Effector memory CD4-positive, alpha-beta T cell (primary cell): ENCODE data around the gene ESR1.

Experiments used
- DNase-seq, 3 donors: peaks; one replicate each; pipeline ENCODE4 v3.0.0-alpha.2; 2020
- H3K27ac ChIP-seq: 2 replicates; pipeline ENCODE4 v1.7.0; 2013; ENCODE audit warnings: mild to moderate bottlenecking, low read length, moderate library complexity; ENCODE audit not compliant: insufficient read depth, poor library complexity, severe bottlenecking
- H3K27me3 ChIP-seq: replicated peaks from 2 replicates; pipeline ENCODE4 v1.7.0; 2013; ENCODE audit warnings: mild to moderate bottlenecking, low read length; ENCODE audit not compliant: insufficient read depth, control insufficient read depth, poor library complexity, severe bottlenecking
- H3K36me3 ChIP-seq: 2 replicates; pipeline ENCODE4 v1.7.0; 2013; ENCODE audit warnings: mild to moderate bottlenecking, low read length, moderate library complexity; ENCODE audit not compliant: control insufficient read depth, insufficient read depth
- H3K4me1 ChIP-seq: 2 replicates; pipeline ENCODE4 v1.7.0; 2013; ENCODE audit warnings: low read length, mild to moderate bottlenecking; ENCODE audit not compliant: control insufficient read depth, insufficient read depth, poor library complexity, severe bottlenecking
- H3K4me3 ChIP-seq: 2 replicates; pipeline ENCODE4 v1.7.0; 2013; ENCODE audit warnings: low read length, low read depth, mild to moderate bottlenecking; ENCODE audit not compliant: insufficient read depth, poor library complexity, severe bottlenecking
- H3K9me3 ChIP-seq: 2 replicates; pipeline ENCODE4 v1.7.0; 2013; ENCODE audit warnings: mild to moderate bottlenecking, low read length, moderate library complexity; ENCODE audit not compliant: control insufficient read depth

Gene ESR1

DNA sequence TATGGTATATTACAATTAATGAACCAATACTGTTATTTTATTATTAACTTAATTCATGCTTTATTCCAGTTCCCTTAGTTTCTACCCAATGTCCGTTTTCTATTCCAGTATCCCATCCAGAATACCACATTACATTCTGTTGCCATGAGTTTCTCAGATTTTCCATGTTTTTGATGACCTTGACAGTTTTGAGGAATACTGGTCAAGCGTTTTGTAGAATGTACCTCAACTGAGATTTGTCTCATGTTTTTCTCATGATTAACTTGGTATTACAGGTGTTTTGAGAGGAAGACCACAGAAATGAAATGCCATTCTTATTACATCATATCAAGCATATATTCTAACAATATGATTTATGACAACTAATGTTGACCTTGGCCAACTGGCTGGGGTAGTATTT lies 23.8 kb upstream of the ESR1 start:
- DNase-seq = no peak
- no peaks in the 10 kb centered on the region for H3K4me1 ChIP-seq
- no peaks in the 10 kb centered on the region for H3K27me3 ChIP-seq
- H3K36me3 ChIP-seq = no peaks in the 10 kb centered on the region
- no peak overlapping the region for H3K4me3 ChIP-seq
- H3K27ac ChIP-seq = no peak overlapping the region
- H3K9me3 ChIP-seq = no peaks in the 10 kb centered on the region

DNA sequence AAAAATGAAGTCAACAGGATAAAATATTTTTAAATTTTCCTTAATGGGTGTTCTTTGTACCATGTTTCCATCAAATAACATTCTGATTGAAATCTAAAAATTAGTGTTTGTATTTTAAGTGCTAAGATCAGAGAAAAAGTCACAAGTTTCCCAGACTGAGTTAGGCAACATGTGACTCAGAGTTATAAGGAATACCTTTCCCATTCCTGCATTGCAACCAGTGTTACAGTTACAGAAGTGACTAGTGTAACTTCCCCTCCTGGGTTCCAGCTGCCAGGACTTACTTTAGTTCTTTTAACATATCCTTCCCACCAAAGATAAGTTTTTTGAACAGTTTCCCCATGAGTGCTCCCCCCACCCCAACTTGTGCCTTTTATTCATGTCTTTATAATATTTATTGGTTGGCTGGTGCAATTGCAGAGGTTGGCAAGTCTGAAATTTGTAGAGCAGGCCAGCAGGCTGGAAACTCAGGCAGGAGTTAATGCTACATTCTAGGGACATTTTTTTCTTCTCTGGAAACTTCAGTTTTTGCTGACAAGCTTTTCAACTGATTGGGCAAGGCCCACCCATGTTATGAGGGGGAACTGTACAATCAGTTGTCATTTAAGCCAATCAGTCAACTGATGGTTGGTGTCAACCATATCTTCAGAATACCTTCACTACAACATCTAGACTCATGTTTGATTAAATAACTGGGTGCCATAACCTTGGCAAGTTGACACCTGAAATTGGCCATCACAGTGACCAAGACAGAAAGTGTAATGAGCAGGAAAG lies 22.9 kb upstream of the ESR1 start:
- no peaks in the 10 kb centered on the region for H3K9me3 ChIP-seq
- no peaks in the 10 kb centered on the region for H3K4me1 ChIP-seq
- no peaks in the 10 kb centered on the region for H3K27me3 ChIP-seq
- H3K4me3 ChIP-seq = no peak overlapping the region
- no peak overlapping the region for H3K27ac ChIP-seq
- DNase-seq = no peak
- H3K36me3 ChIP-seq = no peaks in the 10 kb centered on the region

- Histone ChIP-seq H3K27me3 (no peaks in the 10 kb centered on the region), H3K27ac (no peak overlapping the region), H3K36me3 (no peaks in the 10 kb centered on the region), H3K4me1 (no peaks in the 10 kb centered on the region), H3K9me3 (no peaks in the 10 kb centered on the region), H3K4me3 (no peak overlapping the region)
- no peak for DNase-seq
Measured at GRCh38 chr6:151796842-151797530, 10.5 kb upstream of the ESR1 start.

GRCh38 chr6:151803743-151804142 lies 3.7 kb upstream of the ESR1 start:
- Histone ChIP-seq H3K27ac (no peak overlapping the region), H3K4me1 (no peaks in the 10 kb centered on the region), H3K27me3 (peaks cover 8% of the 10 kb centered on the region), H3K36me3 (no peaks in the 10 kb centered on the region), H3K9me3 (no peaks in the 10 kb centered on the region), H3K4me3 (no peak overlapping the region)
- DNase-seq = no peak

GRCh38 chr6:151804585-151805285 lies 2.7 kb upstream of the ESR1 start:
- Histone ChIP-seq H3K27me3 (peaks cover 8% of the 10 kb centered on the region), H3K4me1 (no peaks in the 10 kb centered on the region), H3K36me3 (no peaks in the 10 kb centered on the region), H3K4me3 (no peak overlapping the region), H3K27ac (no peak overlapping the region), H3K9me3 (no peaks in the 10 kb centered on the region)
- no peak for DNase-seq

GRCh38 chr6:151805286-151805840 lies 2.1 kb upstream of the ESR1 start:
- Histone ChIP-seq H3K4me1 (no peaks in the 10 kb centered on the region), H3K9me3 (no peaks in the 10 kb centered on the region), H3K36me3 (no peaks in the 10 kb centered on the region), H3K27ac (no peak overlapping the region), H3K4me3 (no peak overlapping the region), H3K27me3 (peaks cover 8% of the 10 kb centered on the region)
- no peak for DNase-seq

- Histone ChIP-seq H3K9me3 (no peaks in the 10 kb centered on the region), H3K27ac (no peak overlapping the region), H3K4me1 (no peaks in the 10 kb centered on the region), H3K36me3 (no peaks in the 10 kb centered on the region), H3K4me3 (no peak overlapping the region), H3K27me3 (peaks cover 8% of the 10 kb centered on the region)
- no peak for DNase-seq
Measured at GRCh38 chr6:151806757-151807512, 547 bp upstream of the ESR1 start.

GRCh38 chr6:151808371-151809241 lies 1.1 kb downstream of the ESR1 start:
- H3K4me1 ChIP-seq = no peaks in the 10 kb centered on the region
- H3K9me3 ChIP-seq = no peaks in the 10 kb centered on the region
- H3K27ac ChIP-seq = no peak overlapping the region
- H3K36me3 ChIP-seq = no peaks in the 10 kb centered on the region
- no peak overlapping the region for H3K4me3 ChIP-seq
- H3K27me3 ChIP-seq = peaks cover 8% of the 10 kb centered on the region
- DNase-seq = no peak

- Histone ChIP-seq H3K27ac (no peak overlapping the region), H3K4me3 (no peak overlapping the region), H3K9me3 (no peaks in the 10 kb centered on the region), H3K27me3 (peaks cover 8% of the 10 kb centered on the region), H3K4me1 (no peaks in the 10 kb centered on the region), H3K36me3 (no peaks in the 10 kb centered on the region)
- DNase-seq = no peak
Measured at GRCh38 chr6:151811081-151811480, 3.6 kb downstream of the ESR1 start.
